SU-DHL-6 (cell line): ENCODE results near the gene YEATS4.

ENCODE experiments used
- EZH2phosphoT487 ChIP-seq: fragments of 200-600 bp; sonication (generic), shearing (Covaris generic); conservative IDR thresholded peaks from 2 replicates; pipeline ENCODE4 v1.6.1; 2018; ENCODE audit warnings: mild to moderate bottlenecking, antibody characterized with exemption, low read length, moderate library complexity, mixed read lengths
- TF ChIP-seq, protein P1 (sequence below): fragments of 200-600 bp; sonication (generic); IDR thresholded peaks from one replicate; pipeline ENCODE4 v1.5.1; 2017; ENCODE audit warnings: antibody characterized with exemption, mild to moderate bottlenecking, low read length, moderate library complexity; ENCODE audit not compliant: insufficient read depth, poor library complexity, severe bottlenecking

DNA sequence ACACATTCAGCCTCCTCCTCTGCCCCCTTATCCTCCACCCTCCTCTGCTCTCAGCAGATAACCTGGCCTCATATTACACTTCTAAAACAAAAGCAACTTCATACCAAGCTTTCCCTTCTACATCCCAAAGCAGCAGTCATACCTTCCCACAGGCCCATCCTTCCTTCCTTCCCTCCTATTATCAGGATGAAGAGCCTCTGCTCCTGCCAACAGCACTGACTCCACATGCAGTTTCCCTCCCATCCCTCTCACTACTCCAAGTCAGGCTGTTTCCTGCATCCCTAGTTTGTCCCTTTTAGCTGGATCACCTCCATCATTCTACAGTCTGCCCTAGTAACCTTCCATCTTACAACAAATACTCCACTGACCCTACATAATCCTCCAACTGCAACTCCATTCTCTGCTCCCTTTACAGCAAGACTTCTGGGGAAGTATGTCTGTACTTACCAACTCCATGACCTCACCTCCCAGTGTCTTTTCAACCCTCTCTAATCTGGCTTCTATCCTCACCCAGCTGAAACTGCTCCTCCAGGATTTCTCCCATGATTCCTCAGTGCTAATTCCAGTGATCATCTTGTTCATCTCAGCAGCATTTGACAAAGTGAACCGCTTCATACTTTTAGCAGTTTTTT is 4.9 kb upstream of the YEATS4 start:
- TF ChIP-seq, protein P1, sequence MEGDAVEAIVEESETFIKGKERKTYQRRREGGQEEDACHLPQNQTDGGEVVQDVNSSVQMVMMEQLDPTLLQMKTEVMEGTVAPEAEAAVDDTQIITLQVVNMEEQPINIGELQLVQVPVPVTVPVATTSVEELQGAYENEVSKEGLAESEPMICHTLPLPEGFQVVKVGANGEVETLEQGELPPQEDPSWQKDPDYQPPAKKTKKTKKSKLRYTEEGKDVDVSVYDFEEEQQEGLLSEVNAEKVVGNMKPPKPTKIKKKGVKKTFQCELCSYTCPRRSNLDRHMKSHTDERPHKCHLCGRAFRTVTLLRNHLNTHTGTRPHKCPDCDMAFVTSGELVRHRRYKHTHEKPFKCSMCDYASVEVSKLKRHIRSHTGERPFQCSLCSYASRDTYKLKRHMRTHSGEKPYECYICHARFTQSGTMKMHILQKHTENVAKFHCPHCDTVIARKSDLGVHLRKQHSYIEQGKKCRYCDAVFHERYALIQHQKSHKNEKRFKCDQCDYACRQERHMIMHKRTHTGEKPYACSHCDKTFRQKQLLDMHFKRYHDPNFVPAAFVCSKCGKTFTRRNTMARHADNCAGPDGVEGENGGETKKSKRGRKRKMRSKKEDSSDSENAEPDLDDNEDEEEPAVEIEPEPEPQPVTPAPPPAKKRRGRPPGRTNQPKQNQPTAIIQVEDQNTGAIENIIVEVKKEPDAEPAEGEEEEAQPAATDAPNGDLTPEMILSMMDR = no peak
- TF ChIP-seq EZH2phosphoT487 = no peak
